GM12891 (cell line): ENCODE measurements around the gene GALNT3.

ENCODE experiments used
- DNase-seq: peaks from one replicate; pipeline ENCODE4 v3.0.0; 2011; ENCODE audit warnings: low spot score; ENCODE audit not compliant: insufficient read length
- FAIRE-seq: peaks from 2 replicates; lab custom pipeline; 2011; peaks lifted over from hg19 to GRCh38; lab: Jason Lieb, UNC
- PAX5 ChIP-seq: IDR thresholded peaks from 2 replicates; pipeline ENCODE4 v1.6.1; 2011; ENCODE audit warnings: low read length, moderate library complexity, mild to moderate bottlenecking; ENCODE audit not compliant: insufficient read depth, severe bottlenecking
- POLR2A ChIP-seq: IDR thresholded peaks from 2 replicates; pipeline ENCODE4 v1.6.1; 2011; ENCODE audit warnings: low read depth, low read length, control low read depth
- POLR2AphosphoS5 ChIP-seq: IDR thresholded peaks from 2 replicates; pipeline ENCODE4 v1.6.1; 2011; ENCODE audit warnings: low read depth, low read length, control low read depth
- POU2F2 ChIP-seq: IDR thresholded peaks from 2 replicates; pipeline ENCODE4 v1.6.1; 2011; ENCODE audit warnings: low read depth, mild to moderate bottlenecking, control low read depth, low read length, moderate library complexity
- SPI1 ChIP-seq: IDR thresholded peaks from 2 replicates; pipeline ENCODE4 v1.6.1; 2011; ENCODE audit warnings: low read depth, low read length, control low read depth
- TAF1 ChIP-seq: IDR thresholded peaks from 2 replicates; pipeline ENCODE4 v1.6.1; 2011; ENCODE audit warnings: low read depth, low read length, control low read depth

The GALNT3 gene

DNA sequence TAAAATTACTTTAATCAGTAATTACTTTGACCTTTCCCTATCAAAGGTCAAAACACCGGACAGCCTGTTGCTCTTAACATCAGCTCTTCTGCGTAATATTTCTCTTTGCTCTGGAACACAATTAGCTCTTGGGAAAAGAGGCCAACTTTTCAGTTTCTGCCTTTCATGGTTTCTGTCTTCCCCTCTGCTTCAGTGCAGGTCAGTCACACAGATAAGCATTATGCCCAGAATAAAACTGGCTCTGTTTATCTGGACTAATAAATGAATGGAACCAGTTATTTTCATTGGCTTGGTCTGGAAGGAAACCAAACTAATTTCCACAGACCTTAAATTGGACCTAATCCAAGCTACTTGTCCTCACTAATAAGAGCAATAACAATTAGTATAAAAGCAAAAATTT lies 26.2 kb upstream of the GALNT3 start:
- no peak for TF ChIP-seq SPI1
- no peak for TF ChIP-seq POLR2A
- TF ChIP-seq PAX5: no peak
- no peak for TF ChIP-seq TAF1
- no peak for TF ChIP-seq POLR2AphosphoS5
- TF ChIP-seq POU2F2: no peak
- FAIRE-seq (no peak), DNase-seq (no peak)

DNA sequence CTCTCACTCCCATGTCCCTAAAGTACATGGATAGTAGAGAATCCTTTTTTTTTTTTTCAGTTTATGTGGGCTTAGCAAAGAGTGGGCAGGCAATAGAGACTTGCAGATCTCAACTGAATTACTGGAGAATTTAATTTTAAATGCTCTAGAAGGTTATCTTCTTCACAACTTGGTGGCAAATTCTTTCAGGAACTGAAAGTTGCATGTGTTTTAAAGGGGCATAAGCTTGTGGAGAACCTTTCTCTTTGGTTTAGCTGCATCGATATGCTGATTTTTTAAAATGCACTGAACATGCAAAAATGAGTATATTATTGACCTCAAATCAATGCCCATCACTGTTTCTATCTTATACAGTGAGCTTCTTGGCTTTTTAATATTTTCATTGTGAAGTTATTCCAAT lies 24.9 kb upstream of the GALNT3 start:
- TF ChIP-seq POLR2AphosphoS5: no peak
- TF ChIP-seq SPI1: peak; percentile 68
- no peak for FAIRE-seq
- DNase-seq: no peak

DNA sequence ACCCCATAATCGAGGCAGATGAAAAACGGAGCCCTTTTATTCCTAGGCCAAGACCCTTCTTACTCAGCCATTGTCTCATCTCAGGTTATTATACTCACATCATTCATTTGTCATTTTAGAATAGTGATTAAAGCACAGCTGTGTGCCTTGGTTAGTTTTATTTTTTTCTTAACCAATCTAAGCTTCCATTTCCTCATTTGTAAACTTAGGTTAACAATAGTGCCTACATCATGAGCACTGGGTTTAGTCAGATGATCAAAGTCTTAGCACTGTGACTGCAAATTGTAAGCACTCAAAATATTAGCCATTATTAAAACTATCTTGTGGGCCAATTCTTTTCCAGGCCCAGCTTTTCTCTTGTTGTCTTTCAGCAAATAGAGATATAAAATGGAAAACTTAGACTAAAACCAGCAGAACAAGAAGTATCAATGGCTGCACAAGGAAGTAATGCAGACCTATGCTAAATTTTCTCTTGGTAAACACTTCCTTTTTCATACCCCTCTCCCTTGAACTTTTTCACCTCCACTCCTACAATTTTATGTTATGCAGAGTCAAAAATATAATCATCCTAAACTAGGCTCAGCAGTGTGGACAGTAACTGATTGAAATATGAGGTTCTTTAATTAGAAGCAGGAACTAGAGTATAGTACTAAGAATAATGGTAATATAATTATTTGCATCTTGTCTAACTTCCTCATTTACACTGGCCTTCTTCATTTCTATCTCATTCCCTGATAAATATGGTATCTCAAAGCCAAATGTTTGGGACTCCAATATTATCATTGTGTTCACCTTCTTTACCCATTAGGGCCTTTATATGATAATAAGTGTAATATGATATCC lies 21.5 kb upstream of the GALNT3 start:
- no peak for TF ChIP-seq POLR2AphosphoS5
- TF ChIP-seq SPI1: peak; percentile 48; the same call in 1 of the 2 replicates
- DNase-seq (no peak), FAIRE-seq (no peak)

DNA sequence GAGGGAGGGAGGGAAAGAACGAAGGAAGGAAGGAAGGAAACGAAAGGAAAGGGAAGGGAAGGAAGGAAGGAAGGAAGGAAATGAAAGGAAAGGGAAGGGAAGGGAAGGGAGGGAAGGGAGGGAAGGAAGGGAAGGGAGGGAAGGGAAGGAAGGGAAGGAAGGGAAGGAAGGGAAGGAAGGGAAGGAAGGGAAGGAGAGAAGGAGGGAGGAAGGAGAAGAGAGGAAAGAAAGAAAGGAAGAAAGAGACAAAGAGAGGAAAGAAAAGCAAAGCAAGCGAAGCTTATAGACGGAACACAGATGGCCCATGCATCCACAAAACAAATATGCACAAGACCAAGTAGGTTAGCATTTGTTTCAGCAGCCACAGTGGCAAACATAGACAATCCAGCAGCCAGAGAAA lies 20.4 kb upstream of the GALNT3 start:
- no peak for TF ChIP-seq SPI1
- TF ChIP-seq POLR2AphosphoS5: no peak
- TF ChIP-seq TAF1: no peak
- no peak for TF ChIP-seq POLR2A
- TF ChIP-seq POU2F2: no peak
- no peak for TF ChIP-seq PAX5
- DNase-seq (no peak), FAIRE-seq (no peak)

DNA sequence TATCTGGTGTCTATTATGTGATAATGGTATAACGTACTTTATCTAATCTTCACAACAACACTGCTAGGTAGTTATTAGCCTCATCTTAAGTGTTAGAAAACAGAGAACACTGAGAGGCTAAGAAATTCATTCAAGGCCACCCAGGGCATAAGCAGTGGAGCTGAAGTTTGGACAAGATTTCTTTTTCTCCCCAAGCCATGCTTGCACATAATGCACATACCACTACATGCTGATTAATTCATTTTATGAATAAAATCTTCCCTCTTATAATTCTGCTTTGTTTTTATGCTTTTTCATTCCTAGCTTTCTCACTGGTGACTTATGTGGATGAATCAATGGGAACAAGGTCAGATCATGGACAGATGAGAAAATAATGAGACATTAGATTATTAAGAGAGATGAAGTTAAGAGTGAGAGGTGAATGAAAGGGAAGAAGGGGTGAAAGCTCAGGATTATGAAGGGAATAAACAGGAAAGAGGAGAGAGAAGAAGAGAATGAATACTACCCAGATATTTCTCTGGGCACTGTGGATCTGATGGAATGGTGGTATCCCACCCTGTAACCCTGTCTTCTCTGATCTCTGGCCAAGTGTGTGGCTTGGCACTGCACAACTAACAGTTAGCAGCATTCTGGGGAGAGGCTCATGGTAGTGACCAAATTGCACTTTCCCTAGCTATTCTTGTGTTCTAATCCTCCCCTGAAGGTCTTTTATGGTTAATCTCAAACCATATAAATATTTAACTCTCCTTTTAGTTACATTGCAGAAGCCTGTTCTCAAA lies 17.7 kb upstream of the GALNT3 start:
- DNase-seq (no peak), FAIRE-seq (no peak)
- TF ChIP-seq PAX5 (no peak), POLR2AphosphoS5 (no peak), TAF1 (no peak), POLR2A (no peak), POU2F2 (no peak), SPI1 (no peak)

DNA sequence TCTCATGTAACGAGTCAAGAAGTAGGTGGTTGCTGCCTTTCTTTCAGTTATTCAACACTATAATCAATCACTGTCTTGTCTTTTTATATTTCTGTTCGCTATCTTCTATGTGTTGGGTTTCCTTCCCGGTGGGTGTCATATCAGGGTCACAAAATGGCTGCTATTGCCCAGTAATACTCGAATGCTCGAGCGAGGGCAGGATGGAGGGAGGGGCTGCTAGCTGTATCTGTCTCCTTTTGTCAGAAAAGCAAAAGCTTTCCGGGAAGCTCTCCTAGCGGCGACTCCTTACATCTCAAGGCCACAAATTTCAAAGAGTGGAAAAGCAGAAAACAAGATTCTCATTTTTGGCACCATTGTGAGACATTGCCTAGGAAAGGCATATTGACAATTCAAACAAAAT lies 16.4 kb upstream of the GALNT3 start:
- no peak for TF ChIP-seq POU2F2
- no peak for TF ChIP-seq SPI1
- TF ChIP-seq TAF1: no peak
- DNase-seq (no peak), FAIRE-seq (no peak)

DNA sequence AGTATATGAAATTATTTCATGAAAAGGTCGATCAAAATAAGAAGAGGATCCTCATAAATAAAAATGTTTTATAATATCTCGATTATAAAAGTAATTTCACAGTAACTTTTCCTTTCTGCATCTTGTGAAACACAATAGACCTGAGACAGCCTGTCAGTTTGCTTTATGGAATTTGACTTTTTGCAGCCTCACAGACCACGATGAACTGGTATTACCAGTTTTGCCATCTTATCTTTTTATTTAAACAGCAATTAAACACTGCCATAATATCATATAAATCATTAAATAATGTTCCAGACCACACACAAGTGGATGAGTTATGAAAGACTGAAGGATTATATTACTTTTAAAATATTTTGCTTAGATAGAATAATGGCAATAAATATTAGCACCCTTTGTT lies 10.7 kb upstream of the GALNT3 start:
- no peak for FAIRE-seq
- no peak for DNase-seq
- TF ChIP-seq POLR2A: no peak
- no peak for TF ChIP-seq POU2F2
- no peak for TF ChIP-seq PAX5
- TF ChIP-seq POLR2AphosphoS5: no peak
- TF ChIP-seq TAF1: no peak
- TF ChIP-seq SPI1: no peak

DNA sequence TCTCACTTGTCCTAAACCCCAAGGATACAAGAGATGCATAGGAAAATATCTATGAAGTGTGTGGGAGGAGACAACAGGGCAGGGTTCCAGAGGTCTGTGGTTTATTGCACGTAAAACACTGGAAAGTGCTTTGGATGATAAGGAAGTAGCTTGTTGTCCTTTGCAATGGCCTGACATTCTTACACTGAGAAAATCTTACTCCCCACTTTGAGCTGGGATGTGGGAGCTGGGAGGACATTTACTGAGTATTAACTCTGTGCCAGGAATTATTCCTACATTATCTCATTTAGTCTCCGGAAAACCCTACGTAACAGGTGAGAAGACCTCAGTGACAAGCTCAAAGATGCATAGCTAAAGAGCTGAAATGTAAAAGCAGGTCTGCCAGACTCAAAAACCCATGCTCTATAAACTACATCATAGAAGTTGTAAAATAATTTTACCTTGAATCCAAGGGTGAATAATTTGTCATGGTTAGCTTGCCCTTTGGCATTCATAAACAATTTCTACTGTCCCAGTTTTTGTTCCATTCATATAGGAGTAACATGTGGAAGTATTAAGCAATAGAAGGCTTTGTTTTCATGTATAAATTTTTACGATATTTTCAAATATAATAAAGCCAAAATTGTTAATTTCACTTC lies 9.2 kb upstream of the GALNT3 start:
- FAIRE-seq: no peak
- TF ChIP-seq TAF1: no peak
- TF ChIP-seq POLR2AphosphoS5: no peak
- TF ChIP-seq PAX5: no peak
- no peak for TF ChIP-seq POU2F2
- no peak for TF ChIP-seq SPI1
- TF ChIP-seq POLR2A: no peak
- DNase-seq: no peak

DNA sequence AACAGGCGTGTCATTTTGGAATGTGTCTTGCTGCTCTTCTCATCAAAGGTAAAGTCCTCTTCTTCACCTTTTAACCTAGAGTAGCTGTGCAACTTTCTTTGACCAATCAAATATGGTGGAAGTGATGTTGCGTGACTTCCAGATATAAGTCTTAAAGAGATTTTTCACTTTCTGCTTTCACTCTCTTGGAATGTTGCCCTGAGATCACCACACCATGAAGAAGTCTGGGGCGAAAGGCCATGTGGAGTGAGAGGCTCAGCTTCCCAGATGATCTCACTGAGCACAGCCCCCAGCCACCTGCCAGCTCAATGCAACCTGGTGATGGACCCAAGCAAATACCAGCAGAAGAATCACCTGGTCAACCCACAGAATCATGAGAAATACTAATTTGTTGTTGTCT lies 7.1 kb upstream of the GALNT3 start:
- TF ChIP-seq PAX5: no peak
- TF ChIP-seq POLR2A: no peak
- no peak for TF ChIP-seq SPI1
- no peak for TF ChIP-seq POU2F2
- TF ChIP-seq POLR2AphosphoS5: no peak
- no peak for TF ChIP-seq TAF1
- no peak for FAIRE-seq
- DNase-seq: no peak
